ENCODE data around the gene CDKL4.

GRCh38 chr2:39265315-39265714 lies 21.5 kb upstream of the CDKL4 start:
- TF ChIP-seq EZH2phosphoT487 (IDR thresholded peaks at IDR 0.05; ENCODE audit: low read depth): no peak
- TF ChIP-seq, protein P1, sequence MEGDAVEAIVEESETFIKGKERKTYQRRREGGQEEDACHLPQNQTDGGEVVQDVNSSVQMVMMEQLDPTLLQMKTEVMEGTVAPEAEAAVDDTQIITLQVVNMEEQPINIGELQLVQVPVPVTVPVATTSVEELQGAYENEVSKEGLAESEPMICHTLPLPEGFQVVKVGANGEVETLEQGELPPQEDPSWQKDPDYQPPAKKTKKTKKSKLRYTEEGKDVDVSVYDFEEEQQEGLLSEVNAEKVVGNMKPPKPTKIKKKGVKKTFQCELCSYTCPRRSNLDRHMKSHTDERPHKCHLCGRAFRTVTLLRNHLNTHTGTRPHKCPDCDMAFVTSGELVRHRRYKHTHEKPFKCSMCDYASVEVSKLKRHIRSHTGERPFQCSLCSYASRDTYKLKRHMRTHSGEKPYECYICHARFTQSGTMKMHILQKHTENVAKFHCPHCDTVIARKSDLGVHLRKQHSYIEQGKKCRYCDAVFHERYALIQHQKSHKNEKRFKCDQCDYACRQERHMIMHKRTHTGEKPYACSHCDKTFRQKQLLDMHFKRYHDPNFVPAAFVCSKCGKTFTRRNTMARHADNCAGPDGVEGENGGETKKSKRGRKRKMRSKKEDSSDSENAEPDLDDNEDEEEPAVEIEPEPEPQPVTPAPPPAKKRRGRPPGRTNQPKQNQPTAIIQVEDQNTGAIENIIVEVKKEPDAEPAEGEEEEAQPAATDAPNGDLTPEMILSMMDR (IDR thresholded peaks at IDR 0.05; ENCODE audit: low read depth, low read length): no peak
